Activated naive CD4-positive, alpha-beta T cell treated with anti-CD3 and anti-CD28 coated beads, Interleukin-2, amount 50 U/mL, for 72 hours (primary cell): ENCODE results near the gene GPR55. TPM values are rescaled to one million over a fixed set of nuclear protein-coding genes. Genes with fewer than 3 reads are reported as not detected.

Experiments
- ATAC-seq, 2 donors: fragments of 150-1000 bp; cut with Tn5 transposase; 2 replicates each; pipeline ENCODE4 v1.10.0; 2021; ENCODE audit warnings: mild to moderate bottlenecking in 2 of 2, moderate library complexity in 2 of 2
- DNase-seq, 2 donors: peaks; one replicate each; pipeline ENCODE4 v3.0.0; 2021 to 2022; ENCODE audit warnings: low spot score in 2 of 2
- H3K27ac Mint-ChIP-seq, 2 donors: one replicate each; pipeline ENCODE4 v1.8.0; 2022; ENCODE audit warnings: mild to moderate bottlenecking in 2 of 2, mixed read lengths in 2 of 2
- H3K36me3 Mint-ChIP-seq, 2 donors: one replicate each; pipeline ENCODE4 v1.8.0; 2022; ENCODE audit warnings: mixed read lengths in 2 of 2
- H3K9me3 Mint-ChIP-seq, 2 donors: one replicate each; pipeline ENCODE4 v1.8.0; 2022; ENCODE audit warnings: mixed read lengths in 2 of 2
- total RNA-seq, 2 donors: library from RNA; stranded (reverse); gene quantifications; one replicate each; pipeline ENCODE4 v1.2.3, GENCODE V29; 2022

GPR55 gene
- total RNA-seq, 2 donors from 2014 or later, result 2.6 to 12.1 TPM

GRCh38 chr2:230874456-230874855, 50.6 kb downstream of the GPR55 start:
- H3K27ac Mint-ChIP-seq, result peak overlapping the region in 1 of 2 donors; percentile 50
- DNase-seq (peak in 1 of 2 donors; percentile 43), ATAC-seq (no peak)

GRCh38 chr2:230873661-230874401, 51.2 kb downstream of the GPR55 start:
- H3K36me3 Mint-ChIP-seq, result no peaks in the 10 kb centered on the region
- H3K9me3 Mint-ChIP-seq, result no peaks in the 10 kb centered on the region
- DNase-seq (peak in 1 of 2 donors; percentile 46), ATAC-seq (peak; percentile 53 to 65)
- H3K27ac Mint-ChIP-seq, result peak overlapping the region in 1 of 2 donors; percentile 50

More at GRCh38 chr2:230874456-230874855, 50.6 kb downstream of the GPR55 start:
- H3K36me3 Mint-ChIP-seq, result no peaks in the 10 kb centered on the region
- no peaks in the 10 kb centered on the region for H3K9me3 Mint-ChIP-seq

- Mint-ChIP-seq H3K27ac (peak overlapping the region; percentile 12 to 82), H3K36me3 (no peaks in the 10 kb centered on the region), H3K9me3 (no peaks in the 10 kb centered on the region)
- ATAC-seq (peak in 1 of 2 donors; percentile 46), DNase-seq (peak in 1 of 2 donors; percentile 49)
Measured at GRCh38 chr2:230872968-230873660, 51.9 kb downstream of the GPR55 start.

GRCh38 chr2:230872151-230872967, 52.7 kb downstream of the GPR55 start:
- peak overlapping the region in 1 of 2 donors; percentile 82 for H3K27ac Mint-ChIP-seq
- H3K36me3 Mint-ChIP-seq, result no peaks in the 10 kb centered on the region
- DNase-seq (no peak), ATAC-seq (no peak)
- H3K9me3 Mint-ChIP-seq, result no peaks in the 10 kb centered on the region

GRCh38 chr2:230871361-230872150, 53.5 kb downstream of the GPR55 start:
- Mint-ChIP-seq H3K27ac (no peak overlapping the region), H3K36me3 (no peaks in the 10 kb centered on the region), H3K9me3 (no peaks in the 10 kb centered on the region)
- ATAC-seq, result no peak
- DNase-seq, result peak in 1 of 2 donors; percentile 50

GRCh38 chr2:230870544-230871360, 54.3 kb downstream of the GPR55 start:
- DNase-seq (no peak), ATAC-seq (no peak)
- H3K36me3 Mint-ChIP-seq, result no peaks in the 10 kb centered on the region
- no peaks in the 10 kb centered on the region for H3K9me3 Mint-ChIP-seq
- no peak overlapping the region for H3K27ac Mint-ChIP-seq

GRCh38 chr2:230869914-230870543, 55.0 kb downstream of the GPR55 start:
- ATAC-seq, result no peak
- DNase-seq, result peak in 1 of 2 donors; percentile 45
- Mint-ChIP-seq H3K9me3 (no peaks in the 10 kb centered on the region), H3K27ac (no peak overlapping the region), H3K36me3 (no peaks in the 10 kb centered on the region)

- Mint-ChIP-seq H3K27ac (no peak overlapping the region), H3K9me3 (no peaks in the 10 kb centered on the region), H3K36me3 (no peaks in the 10 kb centered on the region)
- DNase-seq (peak in 1 of 2 donors; percentile 42), ATAC-seq (no peak)
Measured at GRCh38 chr2:230868947-230869913, 55.8 kb downstream of the GPR55 start.

GRCh38 chr2:230868161-230868946, 56.7 kb downstream of the GPR55 start:
- no peaks in the 10 kb centered on the region for H3K36me3 Mint-ChIP-seq
- peak in 1 of 2 donors; percentile 38 for DNase-seq
- no peak overlapping the region for H3K27ac Mint-ChIP-seq
- no peaks in the 10 kb centered on the region for H3K9me3 Mint-ChIP-seq
- ATAC-seq, result no peak

- ATAC-seq (no peak), DNase-seq (peak in 1 of 2 donors; percentile 50)
- no peaks in the 10 kb centered on the region for H3K9me3 Mint-ChIP-seq
- H3K36me3 Mint-ChIP-seq, result no peaks in the 10 kb centered on the region
- H3K27ac Mint-ChIP-seq, result no peak overlapping the region
Measured at GRCh38 chr2:230866756-230867523, 58.1 kb downstream of the GPR55 start.

GRCh38 chr2:230865766-230866755, 59.0 kb downstream of the GPR55 start:
- DNase-seq, result peak in 1 of 2 donors; percentile 56
- H3K27ac Mint-ChIP-seq, result peak overlapping the region in 1 of 2 donors; percentile 50

GRCh38 chr2:230865307-230865765, 59.7 kb downstream of the GPR55 start:
- ATAC-seq, result no peak
- Mint-ChIP-seq H3K9me3 (no peaks in the 10 kb centered on the region), H3K27ac (peak overlapping the region in 1 of 2 donors; percentile 50), H3K36me3 (no peaks in the 10 kb centered on the region)
- no peak for DNase-seq

More at GRCh38 chr2:230865766-230866755, 59.0 kb downstream of the GPR55 start:
- no peaks in the 10 kb centered on the region for H3K36me3 Mint-ChIP-seq
- no peaks in the 10 kb centered on the region for H3K9me3 Mint-ChIP-seq
- ATAC-seq, result no peak
